OCI-M2 (cell line): ENCODE results near the gene MGARP.

ENCODE experiments used
- DNase-seq: peaks from one replicate; lab custom pipeline; 2025; ENCODE audit not compliant: unreplicated experiment; lab: John Stamatoyannopoulos, UW

Gene MGARP

GRCh38 chr4:139245590-139245989, 34.4 kb downstream of the MGARP start:
- DNase-seq = no peak

GRCh38 chr4:139243448-139244365, 36.3 kb downstream of the MGARP start:
- no peak for DNase-seq

- no peak for DNase-seq
Observed at GRCh38 chr4:139242511-139243051, 37.4 kb downstream of the MGARP start.

GRCh38 chr4:139241784-139242151, 38.3 kb downstream of the MGARP start:
- no peak for DNase-seq

- no peak for DNase-seq
Observed at GRCh38 chr4:139241086-139241783, 38.8 kb downstream of the MGARP start.

- DNase-seq = no peak
Observed at GRCh38 chr4:139239127-139239772, 40.8 kb downstream of the MGARP start.

GRCh38 chr4:139234253-139234652, 45.8 kb downstream of the MGARP start:
- no peak for DNase-seq

GRCh38 chr4:139229534-139230039, 50.4 kb downstream of the MGARP start:
- DNase-seq = no peak

- no peak for DNase-seq
Observed at GRCh38 chr4:139227729-139228404, 52.2 kb downstream of the MGARP start.

- no peak for DNase-seq
Observed at GRCh38 chr4:139223682-139224317, 56.2 kb downstream of the MGARP start.

GRCh38 chr4:139222215-139222614, 57.8 kb downstream of the MGARP start:
- DNase-seq = no peak

- no peak for DNase-seq
Observed at GRCh38 chr4:139221687-139222086, 58.3 kb downstream of the MGARP start.

- DNase-seq = no peak
Observed at GRCh38 chr4:139219450-139220055, 60.5 kb downstream of the MGARP start.
